ENCODE measurements around the gene GPALPP1.

Gene GPALPP1

DNA sequence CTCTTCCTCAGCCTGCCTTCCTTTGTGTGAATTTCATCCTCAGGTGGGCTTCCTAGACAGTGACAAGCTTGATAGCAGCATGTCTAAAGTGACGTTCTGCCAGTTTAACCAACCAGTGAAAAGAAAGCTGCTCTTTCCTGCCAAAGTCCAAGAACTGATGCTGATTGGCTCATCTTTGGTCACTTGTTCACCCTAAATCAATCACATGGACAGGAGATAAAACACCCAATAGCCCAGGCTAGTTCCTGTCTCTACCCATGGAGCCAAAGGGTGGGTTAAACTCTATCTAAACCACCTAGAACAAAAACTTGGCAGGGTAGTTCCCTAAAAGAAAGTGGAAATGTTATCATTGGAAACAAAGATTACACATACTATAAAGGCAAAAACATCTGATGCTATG lies 50.8 kb downstream of the GPALPP1 start:
- Histone ChIP-seq H3K4me3 (ENCODE audit: insufficient read depth, low read depth, low read length) (no peak overlapping the region), H3K27me3 (ENCODE audit: control insufficient read depth, insufficient read depth, low read length, poor library complexity, severe bottlenecking) (no peaks in the 10 kb centered on the region), H3K4me1 (ENCODE audit: control insufficient read depth, insufficient read depth, low read length) (no peaks in the 10 kb centered on the region), H3K36me3 (ENCODE audit: control insufficient read depth, insufficient read depth, low read length) (no peaks in the 10 kb centered on the region), H3K27ac (ENCODE audit: insufficient read depth, low read depth, low read length, poor library complexity, severe bottlenecking) (no peak overlapping the region), H3K9me3 (ENCODE audit: control insufficient read depth, low read length) (no peaks in the 10 kb centered on the region)
- 90 to 93% methylated on average over 1 of the region's 1 CpG for WGBS, 2 experiments

DNA sequence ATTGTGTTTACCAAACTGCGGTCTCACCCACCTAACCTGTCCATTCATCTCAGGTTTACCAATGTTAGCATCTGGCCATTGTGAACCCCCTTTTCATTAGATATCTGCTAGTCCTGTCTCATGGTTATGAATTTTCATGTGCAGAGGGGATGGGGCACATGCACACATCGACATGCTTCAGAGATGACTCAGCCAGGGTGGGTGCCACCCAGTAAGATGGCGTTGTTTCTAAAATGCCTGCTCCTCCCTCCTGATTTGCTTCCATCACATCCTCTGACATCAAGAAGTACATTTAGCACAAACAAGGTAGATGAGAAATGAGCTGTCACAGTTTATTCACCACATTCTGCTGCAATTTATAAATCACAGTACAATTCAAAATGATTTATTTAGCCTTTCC lies 51.3 kb downstream of the GPALPP1 start:
- Histone ChIP-seq H3K4me1 (ENCODE audit: control insufficient read depth, insufficient read depth, low read length) (no peaks in the 10 kb centered on the region), H3K9me3 (ENCODE audit: control insufficient read depth, low read length) (no peaks in the 10 kb centered on the region), H3K27me3 (ENCODE audit: control insufficient read depth, insufficient read depth, low read length, poor library complexity, severe bottlenecking) (no peaks in the 10 kb centered on the region), H3K36me3 (ENCODE audit: control insufficient read depth, insufficient read depth, low read length) (no peaks in the 10 kb centered on the region), H3K4me3 (ENCODE audit: insufficient read depth, low read depth, low read length) (no peak overlapping the region), H3K27ac (ENCODE audit: insufficient read depth, low read depth, low read length, poor library complexity, severe bottlenecking) (no peak overlapping the region)
- 94% methylated on average over 3 of the region's 3 CpGs for WGBS, 2 experiments

DNA sequence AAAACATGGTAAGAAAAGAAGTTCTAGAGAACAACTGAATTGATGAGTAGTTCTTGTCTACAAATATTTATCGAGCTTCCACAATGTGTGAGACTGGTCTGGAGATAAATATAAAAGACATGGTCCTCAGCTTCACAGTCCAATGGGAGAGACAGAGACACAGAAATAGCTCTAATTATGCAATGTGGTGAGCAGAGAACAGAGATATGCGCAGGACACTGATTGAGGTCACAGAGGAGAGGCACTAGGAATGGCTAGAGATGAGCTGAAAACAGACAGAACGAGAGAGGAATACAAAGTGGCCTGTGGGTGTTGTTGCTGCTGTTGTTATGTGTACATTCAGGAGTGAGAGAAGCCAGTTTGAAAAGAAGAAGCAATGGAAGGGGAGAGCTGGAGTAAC lies 53.2 kb downstream of the GPALPP1 start:
- no peak overlapping the region for H3K27ac ChIP-seq (ENCODE audit: insufficient read depth, low read depth, low read length, poor library complexity, severe bottlenecking)
- H3K36me3 ChIP-seq (ENCODE audit: control insufficient read depth, insufficient read depth, low read length), result no peaks in the 10 kb centered on the region
- H3K4me1 ChIP-seq (ENCODE audit: control insufficient read depth, insufficient read depth, low read length), result no peaks in the 10 kb centered on the region
- H3K9me3 ChIP-seq (ENCODE audit: control insufficient read depth, low read length), result no peaks in the 10 kb centered on the region
- WGBS, 2 experiments, result 93 to 94% methylated on average over 3 of the region's 3 CpGs
- no peak overlapping the region for H3K4me3 ChIP-seq (ENCODE audit: insufficient read depth, low read depth, low read length)
- no peaks in the 10 kb centered on the region for H3K27me3 ChIP-seq (ENCODE audit: control insufficient read depth, insufficient read depth, low read length, poor library complexity, severe bottlenecking)

DNA sequence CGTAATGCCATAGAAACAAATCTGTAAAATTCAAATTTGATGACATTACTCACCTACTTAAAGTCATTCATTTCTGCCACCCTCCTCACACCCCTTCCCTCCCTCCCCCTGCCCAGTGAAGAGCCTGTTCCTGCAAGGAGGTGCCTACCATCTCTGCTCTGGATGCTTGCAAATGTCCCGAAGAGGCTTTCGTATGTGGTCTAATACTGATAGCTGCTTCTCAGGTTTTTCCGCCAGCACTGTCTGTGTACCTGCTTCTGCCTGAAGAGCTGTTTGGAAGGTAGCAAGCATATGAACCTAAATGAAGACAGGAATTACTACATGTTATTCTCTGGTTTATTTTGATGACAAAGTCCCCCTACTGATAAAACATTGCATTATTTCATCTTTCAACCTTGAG lies 57.1 kb downstream of the GPALPP1 start:
- Histone ChIP-seq H3K27me3 (ENCODE audit: control insufficient read depth, insufficient read depth, low read length, poor library complexity, severe bottlenecking) (peaks cover 10% of the 10 kb centered on the region), H3K27ac (ENCODE audit: insufficient read depth, low read depth, low read length, poor library complexity, severe bottlenecking) (no peak overlapping the region), H3K4me1 (ENCODE audit: control insufficient read depth, insufficient read depth, low read length) (no peaks in the 10 kb centered on the region), H3K4me3 (ENCODE audit: insufficient read depth, low read depth, low read length) (no peak overlapping the region), H3K36me3 (ENCODE audit: control insufficient read depth, insufficient read depth, low read length) (no peaks in the 10 kb centered on the region), H3K9me3 (ENCODE audit: control insufficient read depth, low read length) (no peaks in the 10 kb centered on the region)
- WGBS, 2 experiments, result 75 to 84% methylated on average over 4 of the region's 4 CpGs

DNA sequence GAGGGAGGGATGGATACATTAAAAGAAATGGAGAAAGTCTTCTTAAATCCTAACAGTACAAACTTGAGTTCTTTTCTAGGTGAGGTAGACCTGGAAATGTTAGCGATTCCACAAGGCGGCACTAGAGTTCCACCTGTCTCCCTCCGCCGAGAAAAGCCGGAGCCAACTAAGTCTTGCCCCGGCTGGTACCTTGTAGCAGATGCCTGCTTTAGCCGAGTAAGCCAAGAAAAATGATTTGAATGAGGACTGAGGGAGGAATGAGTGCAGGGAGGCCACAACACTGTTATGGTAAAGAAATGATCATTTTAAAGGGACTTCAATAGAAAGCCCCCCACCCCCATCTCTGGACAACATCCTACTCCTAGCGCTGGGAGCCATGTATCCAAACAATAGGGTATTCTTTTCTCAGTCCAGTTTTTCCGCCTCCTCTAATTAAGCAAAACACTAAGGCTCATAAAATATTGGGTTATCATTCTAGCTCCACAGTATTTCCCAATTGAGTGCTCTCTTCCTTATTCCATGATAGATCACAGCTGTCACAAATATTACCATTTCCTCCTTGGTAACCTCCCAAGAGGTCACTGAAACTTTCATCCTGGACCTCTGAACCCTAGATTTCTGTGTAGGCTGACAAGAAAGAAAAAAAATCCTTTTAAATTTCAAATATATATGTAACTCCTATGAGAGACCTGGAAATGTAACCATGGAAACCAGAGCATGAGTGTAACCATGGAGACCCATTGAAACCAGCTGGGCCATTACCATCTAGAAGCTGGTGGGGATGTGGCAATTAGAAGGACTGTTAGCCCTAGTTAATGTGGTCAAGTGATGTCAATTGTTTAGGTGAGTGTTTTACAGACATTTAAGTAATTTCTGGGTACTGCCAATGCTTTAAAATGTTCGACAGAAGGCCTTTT lies 58.3 kb downstream of the GPALPP1 start:
- Histone ChIP-seq H3K27me3 (ENCODE audit: control insufficient read depth, insufficient read depth, low read length, poor library complexity, severe bottlenecking) (peaks cover 10% of the 10 kb centered on the region), H3K4me1 (ENCODE audit: control insufficient read depth, insufficient read depth, low read length) (no peaks in the 10 kb centered on the region), H3K27ac (ENCODE audit: insufficient read depth, low read depth, low read length, poor library complexity, severe bottlenecking) (no peak overlapping the region), H3K9me3 (ENCODE audit: control insufficient read depth, low read length) (no peaks in the 10 kb centered on the region), H3K36me3 (ENCODE audit: control insufficient read depth, insufficient read depth, low read length) (no peaks in the 10 kb centered on the region), H3K4me3 (ENCODE audit: insufficient read depth, low read depth, low read length) (peak overlapping the region; percentile 4)
- WGBS, 2 experiments, result 30 to 36% methylated on average over 10 of the region's 10 CpGs

DNA sequence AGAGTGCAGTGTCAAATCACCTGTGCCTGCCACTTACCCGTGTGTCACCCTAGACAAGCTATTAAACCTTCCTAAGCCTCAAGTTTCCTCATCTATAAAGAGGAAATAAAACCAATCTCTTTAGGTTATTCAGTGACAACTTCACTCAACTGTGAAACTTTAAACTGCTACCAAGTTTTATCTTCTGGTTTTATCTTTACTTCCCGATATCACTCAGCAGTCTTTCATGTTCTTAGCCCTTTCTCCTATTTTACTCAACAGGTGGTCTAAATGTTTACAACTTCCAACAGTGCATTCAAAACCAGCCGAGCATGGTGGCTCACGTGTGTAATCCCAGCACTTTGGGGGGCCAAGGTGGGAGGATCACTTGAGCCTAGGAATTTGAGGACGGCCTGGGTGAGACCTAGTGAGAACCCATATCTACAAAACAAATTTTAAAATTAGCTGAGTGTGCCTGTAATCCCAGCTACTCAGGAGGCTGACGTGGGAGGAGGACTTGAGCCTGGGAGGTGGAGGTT lies 59.6 kb downstream of the GPALPP1 start:
- H3K4me3 ChIP-seq (ENCODE audit: insufficient read depth, low read depth, low read length), result no peak overlapping the region
- H3K27me3 ChIP-seq (ENCODE audit: control insufficient read depth, insufficient read depth, low read length, poor library complexity, severe bottlenecking), result peaks cover 10% of the 10 kb centered on the region
- H3K27ac ChIP-seq (ENCODE audit: insufficient read depth, low read depth, low read length, poor library complexity, severe bottlenecking), result no peak overlapping the region
- 43 to 51% methylated on average over 6 of the region's 6 CpGs for WGBS, 2 experiments
- H3K36me3 ChIP-seq (ENCODE audit: control insufficient read depth, insufficient read depth, low read length), result no peaks in the 10 kb centered on the region
- H3K9me3 ChIP-seq (ENCODE audit: control insufficient read depth, low read length), result no peaks in the 10 kb centered on the region
- no peaks in the 10 kb centered on the region for H3K4me1 ChIP-seq (ENCODE audit: control insufficient read depth, insufficient read depth, low read length)

DNA sequence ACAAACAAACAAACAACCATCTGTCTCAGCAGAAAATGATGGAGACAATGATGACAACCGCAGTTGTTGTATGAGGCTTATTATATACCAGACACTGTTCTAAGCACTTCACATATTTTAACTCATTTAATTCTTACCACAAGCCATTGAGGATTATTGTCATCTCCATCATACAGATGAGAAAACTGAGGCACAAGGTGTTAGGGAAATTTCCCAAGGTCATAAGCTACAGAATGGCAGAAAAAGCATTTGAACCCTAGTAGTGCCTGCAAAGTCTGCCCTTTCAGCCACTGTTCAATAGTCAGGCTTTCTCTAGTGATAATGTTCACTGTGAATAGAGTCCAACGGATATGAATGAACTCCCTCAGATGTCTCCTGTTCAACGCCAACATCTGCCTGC lies 60.1 kb downstream of the GPALPP1 start:
- Histone ChIP-seq H3K4me3 (ENCODE audit: insufficient read depth, low read depth, low read length) (no peak overlapping the region), H3K36me3 (ENCODE audit: control insufficient read depth, insufficient read depth, low read length) (no peaks in the 10 kb centered on the region), H3K9me3 (ENCODE audit: control insufficient read depth, low read length) (no peaks in the 10 kb centered on the region), H3K27ac (ENCODE audit: insufficient read depth, low read depth, low read length, poor library complexity, severe bottlenecking) (no peak overlapping the region), H3K27me3 (ENCODE audit: control insufficient read depth, insufficient read depth, low read length, poor library complexity, severe bottlenecking) (peaks cover 10% of the 10 kb centered on the region), H3K4me1 (ENCODE audit: control insufficient read depth, insufficient read depth, low read length) (no peaks in the 10 kb centered on the region)
- 94 to 96% methylated on average over 3 of the region's 3 CpGs for WGBS, 2 experiments

DNA sequence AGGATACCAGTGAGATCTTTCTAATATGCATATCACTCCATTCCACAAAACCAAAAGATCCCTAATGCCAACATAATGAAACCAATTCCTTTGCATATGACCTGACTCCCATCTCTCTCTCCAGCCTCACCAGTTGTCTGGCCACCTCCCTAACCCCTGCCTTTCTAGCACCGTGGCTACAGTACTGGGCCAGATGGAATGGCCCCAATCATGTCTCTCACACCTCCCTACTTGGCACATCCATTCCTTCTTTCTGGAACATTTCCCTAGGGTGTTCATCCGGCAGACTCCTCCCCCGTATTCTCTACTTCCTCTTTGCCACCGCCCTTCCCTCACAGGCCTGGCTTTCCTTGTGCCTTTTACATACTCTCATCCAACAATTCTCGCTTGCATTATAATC lies 62.0 kb downstream of the GPALPP1 start:
- no peak overlapping the region for H3K4me3 ChIP-seq (ENCODE audit: insufficient read depth, low read depth, low read length)
- 76 to 81% methylated on average over 5 of the region's 5 CpGs for WGBS, 2 experiments

DNA sequence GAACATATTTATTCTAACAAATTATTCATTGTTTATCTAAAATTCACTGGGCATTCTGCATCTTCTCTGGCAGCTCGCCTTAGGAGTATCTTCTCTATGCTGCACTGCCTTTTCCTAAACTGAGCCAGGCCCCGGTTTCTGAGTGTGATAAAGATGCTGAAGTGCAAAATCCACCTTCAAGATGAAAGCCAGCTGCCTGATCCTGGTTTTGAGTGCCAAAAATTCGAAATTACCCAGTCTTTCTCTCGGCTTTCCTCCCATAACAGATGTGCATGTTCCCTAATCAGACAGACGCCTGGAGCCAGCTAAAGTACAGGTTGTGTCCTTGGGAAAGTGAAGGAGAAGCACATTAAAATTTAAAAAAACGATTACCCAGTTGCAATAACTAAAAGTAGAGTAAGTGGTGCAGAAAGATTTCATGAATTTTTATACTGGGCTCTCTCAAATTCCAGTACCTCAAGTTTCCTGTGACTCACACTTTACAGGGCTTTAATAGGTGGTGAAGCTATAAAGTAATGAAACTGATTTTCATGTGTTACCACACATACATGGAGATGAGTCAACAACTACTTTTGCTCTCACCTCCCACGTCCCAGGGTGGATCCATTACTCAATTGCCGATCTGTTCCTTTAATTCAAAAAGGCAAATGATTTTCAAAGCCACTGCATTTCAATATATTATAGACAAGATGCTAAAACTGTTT lies 66.0 kb downstream of the GPALPP1 start:
- Histone ChIP-seq H3K4me1 (ENCODE audit: control insufficient read depth, insufficient read depth, low read length) (peaks cover 3% of the 10 kb centered on the region), H3K9me3 (ENCODE audit: control insufficient read depth, low read length) (no peaks in the 10 kb centered on the region), H3K27ac (ENCODE audit: insufficient read depth, low read depth, low read length, poor library complexity, severe bottlenecking) (no peak overlapping the region), H3K27me3 (ENCODE audit: control insufficient read depth, insufficient read depth, low read length, poor library complexity, severe bottlenecking) (no peaks in the 10 kb centered on the region), H3K36me3 (ENCODE audit: control insufficient read depth, insufficient read depth, low read length) (no peaks in the 10 kb centered on the region), H3K4me3 (ENCODE audit: insufficient read depth, low read depth, low read length) (no peak overlapping the region)
- 88 to 91% methylated on average over 7 to 8 of the region's 8 CpGs for WGBS, 2 experiments

More for the DNA sequence above, 62.0 kb downstream of the GPALPP1 start:
- Histone ChIP-seq H3K9me3 (ENCODE audit: control insufficient read depth, low read length) (no peaks in the 10 kb centered on the region), H3K36me3 (ENCODE audit: control insufficient read depth, insufficient read depth, low read length) (no peaks in the 10 kb centered on the region), H3K27ac (ENCODE audit: insufficient read depth, low read depth, low read length, poor library complexity, severe bottlenecking) (no peak overlapping the region), H3K27me3 (ENCODE audit: control insufficient read depth, insufficient read depth, low read length, poor library complexity, severe bottlenecking) (peaks cover 10% of the 10 kb centered on the region), H3K4me1 (ENCODE audit: control insufficient read depth, insufficient read depth, low read length) (peaks cover 3% of the 10 kb centered on the region)

DNA sequence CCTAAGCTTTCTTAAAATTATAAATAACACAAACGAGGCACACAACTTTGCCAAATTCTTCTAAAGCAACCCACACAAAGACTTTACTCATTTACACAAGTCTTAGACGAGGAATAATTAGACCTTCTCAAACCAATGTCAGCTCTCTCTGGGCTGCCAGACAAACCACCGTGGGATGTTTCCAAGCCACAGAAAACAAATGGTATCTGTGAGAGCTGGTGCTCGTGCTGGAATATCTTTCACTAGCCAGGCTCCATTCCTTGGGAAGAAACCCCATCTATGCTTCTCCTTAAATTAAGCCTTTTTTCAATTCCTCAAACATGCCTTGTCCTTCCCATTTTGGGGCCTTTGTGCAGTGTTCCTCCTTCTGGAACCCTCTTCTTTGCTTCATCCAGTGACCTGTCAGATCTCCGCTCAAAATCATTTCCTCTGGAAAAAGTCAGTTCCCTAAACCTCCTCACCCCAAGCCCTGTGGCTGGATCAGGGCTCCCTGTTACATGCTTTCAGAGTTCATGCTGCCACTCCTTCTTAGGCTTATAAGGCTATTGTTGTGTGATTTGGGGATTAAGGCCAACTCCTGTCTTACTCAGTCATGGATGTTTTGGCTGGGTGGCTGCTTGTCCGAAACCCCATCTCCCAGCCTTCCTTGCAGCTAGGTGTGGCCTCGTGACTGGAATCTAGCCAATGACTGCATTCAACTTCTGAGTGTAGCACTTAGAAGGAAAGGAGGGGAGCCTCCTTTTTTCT lies 66.7 kb downstream of the GPALPP1 start:
- Histone ChIP-seq H3K36me3 (ENCODE audit: control insufficient read depth, insufficient read depth, low read length) (no peaks in the 10 kb centered on the region), H3K27me3 (ENCODE audit: control insufficient read depth, insufficient read depth, low read length, poor library complexity, severe bottlenecking) (no peaks in the 10 kb centered on the region), H3K9me3 (ENCODE audit: control insufficient read depth, low read length) (no peaks in the 10 kb centered on the region), H3K27ac (ENCODE audit: insufficient read depth, low read depth, low read length, poor library complexity, severe bottlenecking) (no peak overlapping the region), H3K4me1 (ENCODE audit: control insufficient read depth, insufficient read depth, low read length) (peaks cover 3% of the 10 kb centered on the region), H3K4me3 (ENCODE audit: insufficient read depth, low read depth, low read length) (no peak overlapping the region)
- WGBS, 2 experiments, result 78 to 85% methylated on average over 7 of the region's 7 CpGs
